Neural crest cell (in vitro differentiated cells): ENCODE data around the gene TGFBR2. TPM values are rescaled to one million over a fixed set of nuclear protein-coding genes. Genes with fewer than 3 reads are reported as not detected.
A peak's percentile ranks its signal among the peaks of the same experiment; 100 is the strongest.

Source experiments
- DNase-seq: peaks from one replicate; pipeline ENCODE4 v3.0.0; 2021; ENCODE audit warnings: low read depth, mixed read lengths, low spot score
- H3K27ac Mint-ChIP-seq: one replicate; pipeline ENCODE4 v1.8.0; 2021; ENCODE audit warnings: mild to moderate bottlenecking, mixed read lengths; ENCODE audit not compliant: unreplicated experiment
- H3K27me3 Mint-ChIP-seq: 2 replicates; pipeline ENCODE4 v1.8.0; 2021; ENCODE audit warnings: low read depth, mild to moderate bottlenecking, mixed read lengths
- H3K36me3 Mint-ChIP-seq: 2 replicates; pipeline ENCODE4 v1.8.0; 2021; ENCODE audit warnings: low read depth, mild to moderate bottlenecking, mixed read lengths
- H3K4me1 Mint-ChIP-seq: 2 replicates; pipeline ENCODE4 v1.8.0; 2021; ENCODE audit warnings: mixed read lengths
- H3K4me3 Mint-ChIP-seq: one replicate; pipeline ENCODE4 v1.8.0; 2021; ENCODE audit warnings: mild to moderate bottlenecking, mixed read lengths
- H3K9me3 Mint-ChIP-seq: 2 replicates; pipeline ENCODE4 v1.8.0; 2021; ENCODE audit warnings: mixed read lengths
- total RNA-seq: library from RNA; stranded (reverse); gene quantifications from 2 replicates; pipeline ENCODE4 v1.2.1, GENCODE V29; 2021
- TF ChIP-seq, protein P1 (sequence below): fragments of 200-600 bp; sonication (generic); conservative IDR thresholded peaks from 2 replicates; pipeline ENCODE4 v1.5.0; 2021; ENCODE audit warnings: antibody characterized with exemption, mild to moderate bottlenecking

TGFBR2 gene
- total RNA-seq, 1 donor from 2014 or later, result 8.7 TPM

DNA sequence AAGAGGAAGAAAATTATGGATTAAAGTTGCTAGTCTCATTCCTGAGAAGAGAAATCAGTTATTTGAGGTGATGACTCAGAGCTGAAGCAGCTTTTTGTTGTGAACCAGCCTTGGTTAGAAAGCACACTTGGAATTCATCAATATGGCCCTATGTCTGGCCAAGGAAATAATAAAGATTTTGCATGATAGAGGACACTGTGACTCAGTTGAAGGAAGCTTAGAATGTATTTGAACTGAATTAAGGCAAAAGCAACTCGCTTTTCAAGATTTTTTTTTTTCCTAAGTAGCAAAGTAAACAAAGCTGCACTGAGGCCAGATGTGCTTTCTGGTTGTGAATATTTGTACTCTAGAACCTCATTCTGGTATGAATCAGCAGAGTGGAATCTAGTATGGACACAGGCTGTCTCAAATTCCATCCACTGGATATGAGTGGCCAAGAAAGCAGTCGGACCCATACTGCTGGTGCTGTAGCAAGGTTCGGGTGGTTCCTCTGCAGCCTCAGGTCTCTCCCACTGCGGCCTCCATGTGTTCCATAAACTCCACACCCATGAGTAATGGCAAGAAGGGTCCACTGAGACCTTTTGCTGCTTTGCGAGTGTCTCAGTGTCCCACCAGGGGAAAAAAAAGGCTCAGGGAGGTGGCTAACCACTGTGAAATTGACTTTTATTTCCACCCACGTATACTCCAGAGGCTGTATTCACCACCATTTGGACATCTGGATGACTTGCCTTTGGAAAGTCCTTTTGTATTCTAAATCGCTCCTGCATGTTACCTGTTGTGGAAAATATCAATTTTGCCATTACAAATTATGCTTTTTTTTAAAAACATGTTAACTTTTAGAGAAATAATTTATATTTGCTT lies 53.1 kb downstream of the TGFBR2 start:
- H3K4me1 Mint-ChIP-seq, result peaks cover 29% of the 10 kb centered on the region
- no peaks in the 10 kb centered on the region for H3K27me3 Mint-ChIP-seq
- TF ChIP-seq, protein P1, sequence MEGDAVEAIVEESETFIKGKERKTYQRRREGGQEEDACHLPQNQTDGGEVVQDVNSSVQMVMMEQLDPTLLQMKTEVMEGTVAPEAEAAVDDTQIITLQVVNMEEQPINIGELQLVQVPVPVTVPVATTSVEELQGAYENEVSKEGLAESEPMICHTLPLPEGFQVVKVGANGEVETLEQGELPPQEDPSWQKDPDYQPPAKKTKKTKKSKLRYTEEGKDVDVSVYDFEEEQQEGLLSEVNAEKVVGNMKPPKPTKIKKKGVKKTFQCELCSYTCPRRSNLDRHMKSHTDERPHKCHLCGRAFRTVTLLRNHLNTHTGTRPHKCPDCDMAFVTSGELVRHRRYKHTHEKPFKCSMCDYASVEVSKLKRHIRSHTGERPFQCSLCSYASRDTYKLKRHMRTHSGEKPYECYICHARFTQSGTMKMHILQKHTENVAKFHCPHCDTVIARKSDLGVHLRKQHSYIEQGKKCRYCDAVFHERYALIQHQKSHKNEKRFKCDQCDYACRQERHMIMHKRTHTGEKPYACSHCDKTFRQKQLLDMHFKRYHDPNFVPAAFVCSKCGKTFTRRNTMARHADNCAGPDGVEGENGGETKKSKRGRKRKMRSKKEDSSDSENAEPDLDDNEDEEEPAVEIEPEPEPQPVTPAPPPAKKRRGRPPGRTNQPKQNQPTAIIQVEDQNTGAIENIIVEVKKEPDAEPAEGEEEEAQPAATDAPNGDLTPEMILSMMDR, result no peak
- DNase-seq, result no peak
- H3K27ac Mint-ChIP-seq, result peak overlapping the region; percentile 94
- H3K4me3 Mint-ChIP-seq, result no peak overlapping the region
- no peaks in the 10 kb centered on the region for H3K9me3 Mint-ChIP-seq
- peaks cover 26% of the 10 kb centered on the region for H3K36me3 Mint-ChIP-seq

DNA sequence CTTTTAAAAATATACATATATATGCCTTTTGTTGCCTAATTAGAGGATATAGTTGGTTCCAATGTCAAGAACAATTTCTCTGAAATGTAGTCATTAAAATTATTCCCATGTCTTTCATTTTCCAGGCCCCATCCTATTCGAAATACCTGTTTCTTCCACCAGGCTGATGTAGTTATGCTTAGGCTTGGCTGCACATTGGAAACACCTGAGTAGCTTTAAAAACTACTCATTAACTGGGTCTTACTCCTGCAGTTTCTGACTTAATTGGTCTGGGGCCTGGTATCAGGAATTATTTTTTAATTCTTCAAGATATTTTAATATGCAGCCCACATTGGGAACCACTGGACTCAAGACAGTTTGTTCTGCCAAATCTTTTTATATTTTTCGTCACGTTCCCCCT lies 53.7 kb downstream of the TGFBR2 start:
- no peak overlapping the region for H3K27ac Mint-ChIP-seq
- H3K4me3 Mint-ChIP-seq, result no peak overlapping the region
- DNase-seq, result no peak
- peaks cover 28% of the 10 kb centered on the region for H3K4me1 Mint-ChIP-seq
- peaks cover 21% of the 10 kb centered on the region for H3K36me3 Mint-ChIP-seq
- no peaks in the 10 kb centered on the region for H3K9me3 Mint-ChIP-seq
- TF ChIP-seq, protein P1, result peak; percentile 14
- H3K27me3 Mint-ChIP-seq, result no peaks in the 10 kb centered on the region

DNA sequence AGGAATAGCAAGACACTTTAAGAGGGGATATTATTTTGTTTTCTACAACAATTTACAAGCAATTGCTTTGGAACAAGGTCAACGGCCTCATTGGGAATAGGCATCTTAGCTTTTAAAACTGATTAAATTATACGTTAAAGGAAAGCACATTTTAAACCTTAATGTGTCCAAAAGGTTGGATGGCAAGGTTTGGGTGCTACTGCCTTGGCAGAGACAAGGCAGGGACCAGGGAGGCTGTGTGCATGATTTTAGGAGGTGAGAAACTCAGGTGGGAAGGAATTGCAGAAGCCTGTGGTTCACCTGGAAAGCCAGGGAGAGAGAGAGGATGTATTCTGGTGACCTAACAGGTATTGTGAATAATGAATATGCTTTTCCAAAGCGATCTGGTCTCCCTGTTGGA lies 54.3 kb downstream of the TGFBR2 start:
- H3K9me3 Mint-ChIP-seq, result no peaks in the 10 kb centered on the region
- TF ChIP-seq, protein P1, result no peak
- no peak overlapping the region for H3K27ac Mint-ChIP-seq
- no peaks in the 10 kb centered on the region for H3K27me3 Mint-ChIP-seq
- peaks cover 20% of the 10 kb centered on the region for H3K36me3 Mint-ChIP-seq
- H3K4me1 Mint-ChIP-seq, result peaks cover 32% of the 10 kb centered on the region
- DNase-seq, result no peak
- H3K4me3 Mint-ChIP-seq, result no peak overlapping the region

DNA sequence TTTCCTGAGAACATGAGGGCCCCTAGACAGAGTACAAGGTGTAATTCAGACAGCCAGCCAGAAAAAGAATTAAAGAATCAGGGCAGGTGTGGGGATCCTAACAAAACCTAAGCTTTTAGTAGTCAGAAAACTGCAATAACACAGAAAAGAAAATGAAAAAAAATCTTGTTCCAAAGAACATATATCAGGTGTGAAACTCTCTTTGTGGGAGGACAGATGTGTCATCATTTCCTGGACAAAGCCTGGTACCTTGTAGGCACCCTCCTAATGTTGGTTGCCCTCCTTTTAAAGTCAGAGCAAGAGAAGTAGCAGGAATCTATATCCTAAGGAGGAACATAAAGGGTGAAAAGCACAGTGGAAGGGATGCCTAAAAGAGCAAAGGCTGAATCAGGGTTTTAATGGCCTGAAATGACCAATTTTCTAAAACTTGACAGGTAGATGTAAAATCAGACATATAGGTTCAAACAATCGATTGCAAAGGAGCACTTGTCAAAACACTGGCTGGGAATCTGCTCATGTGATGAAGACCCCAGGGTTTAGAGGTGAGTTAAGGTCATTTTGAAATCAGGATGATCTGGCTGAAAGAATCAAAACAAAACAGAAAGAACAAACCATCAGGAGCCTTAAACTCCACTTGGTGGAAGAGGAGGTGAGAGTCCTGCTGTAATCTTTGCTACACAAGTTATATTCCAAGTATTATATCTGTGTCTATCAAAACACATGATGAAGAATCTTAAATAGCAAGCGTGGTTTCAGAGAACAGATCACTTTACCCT lies 54.9 kb downstream of the TGFBR2 start:
- Mint-ChIP-seq H3K4me1 (peaks cover 35% of the 10 kb centered on the region), H3K36me3 (peaks cover 15% of the 10 kb centered on the region), H3K27me3 (no peaks in the 10 kb centered on the region), H3K4me3 (no peak overlapping the region), H3K27ac (no peak overlapping the region), H3K9me3 (no peaks in the 10 kb centered on the region)
- TF ChIP-seq, protein P1, result no peak
- no peak for DNase-seq

DNA sequence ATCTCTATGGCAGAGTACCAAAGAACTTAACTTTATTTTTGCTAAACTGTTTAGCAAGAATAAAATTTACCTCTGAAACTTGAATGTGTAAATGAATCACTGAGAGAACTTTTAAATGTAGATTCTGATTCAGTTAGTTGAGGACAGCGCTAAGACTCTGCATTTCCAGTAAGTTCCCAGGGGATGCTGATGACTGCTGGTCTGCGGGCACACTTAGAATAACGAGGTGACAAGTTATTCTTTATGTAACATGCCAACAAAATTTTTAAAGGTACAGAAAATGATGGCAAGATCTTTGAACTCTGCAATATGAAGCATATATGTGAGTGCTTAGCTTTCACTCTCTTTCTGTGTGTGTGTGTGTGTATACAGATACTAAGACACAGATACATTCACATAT lies 56.4 kb downstream of the TGFBR2 start:
- TF ChIP-seq, protein P1, result no peak
- no peak for DNase-seq
- Mint-ChIP-seq H3K9me3 (no peaks in the 10 kb centered on the region), H3K4me3 (no peak overlapping the region), H3K36me3 (peaks cover 5% of the 10 kb centered on the region), H3K27me3 (no peaks in the 10 kb centered on the region), H3K27ac (no peak overlapping the region), H3K4me1 (peaks cover 50% of the 10 kb centered on the region)
